ENCODE data around the gene HLA-DMB.

The HLA-DMB gene

GRCh38 chr6:32971581-32972352 is 30.9 kb upstream of the HLA-DMB start:
- peak; percentile 97 for DNase-seq (ENCODE audit: low spot score)

DNA sequence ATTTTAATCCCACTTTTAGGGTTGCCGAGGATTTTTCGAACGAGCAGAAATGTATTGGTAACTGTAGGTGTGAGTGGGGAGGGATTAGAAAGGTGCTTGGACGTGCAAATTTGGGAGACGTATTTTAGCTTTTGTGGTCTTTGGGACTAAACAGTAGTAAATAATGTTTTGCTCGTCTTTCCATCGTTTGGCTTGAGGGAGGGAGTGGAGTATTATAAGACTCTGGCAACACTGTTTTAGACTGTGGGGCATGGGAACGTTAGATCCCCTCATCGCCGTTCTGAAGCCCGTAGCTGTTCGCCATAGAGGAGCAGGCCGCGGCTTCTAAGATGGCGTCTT is 30.4 kb upstream of the HLA-DMB start:
- DNase-seq (ENCODE audit: low spot score) = no peak

GRCh38 chr6:32970413-32971241 is 29.8 kb upstream of the HLA-DMB start:
- peak; percentile 81 for DNase-seq (ENCODE audit: low spot score)

DNA sequence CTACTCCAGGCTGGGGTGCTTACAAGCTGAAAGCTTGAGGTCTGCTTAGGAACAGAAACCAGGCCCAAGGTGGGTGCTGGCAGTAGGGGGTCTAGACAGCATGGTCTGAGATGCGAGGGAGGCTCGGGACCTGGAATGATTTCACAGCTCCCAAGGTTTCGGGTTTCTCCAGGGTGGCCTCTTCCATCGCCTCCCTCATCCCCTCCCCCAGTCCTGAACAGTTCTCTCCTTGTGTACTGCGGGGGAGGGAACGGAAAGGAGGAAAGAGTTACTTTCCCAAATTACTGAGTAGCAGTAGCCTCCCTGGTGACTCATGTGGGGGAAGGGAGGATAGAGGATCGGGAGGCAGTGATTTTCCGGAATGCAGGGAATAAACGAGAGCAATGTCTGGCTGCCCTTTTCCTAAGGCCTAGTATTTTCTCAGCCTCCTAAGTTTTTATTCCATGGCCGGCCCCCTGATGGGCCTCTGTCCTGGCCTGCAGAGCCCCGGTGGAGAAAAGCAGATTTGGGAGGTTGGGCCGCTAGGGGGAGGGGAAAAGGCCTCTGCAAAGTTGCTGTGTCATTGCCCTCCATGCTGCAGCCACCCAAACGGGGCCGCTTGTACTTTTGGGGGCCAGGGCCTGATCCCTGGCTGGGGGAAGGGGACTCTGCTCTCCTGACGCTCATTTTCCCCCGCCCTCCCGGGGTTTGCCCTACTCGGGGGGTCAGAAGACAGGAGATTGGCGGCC is 29.0 kb upstream of the HLA-DMB start:
- DNase-seq (ENCODE audit: low spot score) = peak; percentile 69

- DNase-seq (ENCODE audit: low spot score) = peak; percentile 40
Observed at GRCh38 chr6:32968867-32969684, 28.2 kb upstream of the HLA-DMB start.

DNA sequence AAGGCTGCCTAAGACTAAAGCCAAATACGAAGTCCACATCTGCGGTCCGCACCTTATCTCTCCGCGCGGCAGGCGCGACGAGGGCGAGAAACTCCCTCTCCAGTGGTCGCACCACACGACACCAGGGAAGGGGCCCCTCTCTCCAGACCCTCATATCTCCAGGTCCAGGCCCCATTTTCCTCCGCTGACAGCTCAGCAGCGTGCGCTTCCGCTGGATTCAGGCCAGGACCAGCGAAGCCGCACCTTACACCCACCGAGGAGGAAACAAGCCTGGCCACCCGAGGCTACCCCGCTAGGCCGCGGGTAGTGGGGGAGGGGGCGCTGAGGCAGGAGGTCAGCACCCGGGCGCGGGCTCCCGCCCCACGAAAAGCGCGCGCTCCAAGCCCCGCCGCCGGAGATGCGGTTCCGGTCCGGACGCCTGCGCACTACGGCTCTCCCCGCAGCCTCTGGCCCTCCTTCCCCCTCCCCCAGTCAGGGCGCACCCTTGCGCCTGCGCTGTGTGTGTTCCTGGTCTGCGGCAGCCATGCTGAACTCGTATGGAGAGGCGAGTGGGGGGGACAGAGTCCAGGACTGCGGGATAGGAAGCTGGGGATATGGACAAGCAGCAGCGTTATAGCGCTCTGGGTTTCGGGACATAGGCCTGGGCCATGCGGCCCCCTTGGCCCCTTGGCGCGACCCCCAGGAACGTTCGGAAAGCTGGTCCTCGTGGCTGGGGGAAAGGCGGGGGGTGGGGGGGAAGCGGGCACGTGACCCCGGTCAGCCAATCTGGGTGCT is 27.5 kb upstream of the HLA-DMB start, which contains the start of gene BRD2:
Gene BRD2 (plus strand): TSS at position 502 of the 774 bp plus-strand sequence. CDS start 4,305 bp downstream, outside the sequence.
- peak; percentile 95 for DNase-seq (ENCODE audit: low spot score)

GRCh38 chr6:32967151-32968091 is 26.6 kb upstream of the HLA-DMB start:
- DNase-seq (ENCODE audit: low spot score) = no peak

DNA sequence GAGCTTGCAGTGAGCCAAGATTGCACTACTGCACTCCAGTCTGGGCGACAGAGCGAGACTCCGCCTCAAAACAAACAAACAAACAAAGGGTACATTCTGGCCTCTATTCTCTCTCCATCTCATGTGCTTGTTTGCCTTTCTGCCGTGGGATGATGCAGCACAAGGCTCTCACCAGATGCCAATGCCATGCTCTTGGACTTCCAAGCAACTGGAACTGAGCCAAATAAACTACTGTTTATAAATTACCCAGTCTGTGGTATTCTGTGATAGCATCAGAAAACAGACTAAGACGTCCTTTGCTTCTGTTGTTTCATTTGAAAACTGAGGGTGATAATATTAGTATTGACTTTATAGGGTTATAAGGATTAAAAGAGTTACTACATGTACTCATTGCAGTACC is 23.9 kb upstream of the HLA-DMB start:
- DNase-seq (ENCODE audit: low spot score) = no peak

DNA sequence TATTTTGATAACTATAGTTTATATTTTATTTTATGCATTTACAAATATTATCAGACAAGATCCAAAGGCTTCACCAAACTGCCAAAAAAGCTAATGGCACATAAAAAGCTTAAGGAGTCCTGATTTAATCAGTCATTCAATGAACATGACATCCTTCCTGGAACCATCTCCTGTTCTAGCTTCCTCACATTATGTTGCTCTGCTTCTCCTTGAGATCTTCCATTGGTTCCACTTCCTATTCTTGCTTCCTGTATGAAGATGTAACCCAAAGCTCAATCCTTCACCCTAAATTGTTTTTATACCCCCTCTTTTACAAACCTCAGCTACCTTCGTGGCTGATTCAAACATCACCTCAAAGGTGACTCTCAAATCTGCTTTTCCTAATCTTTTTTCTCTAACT is 23.0 kb upstream of the HLA-DMB start:
- DNase-seq (ENCODE audit: low spot score) = no peak

DNA sequence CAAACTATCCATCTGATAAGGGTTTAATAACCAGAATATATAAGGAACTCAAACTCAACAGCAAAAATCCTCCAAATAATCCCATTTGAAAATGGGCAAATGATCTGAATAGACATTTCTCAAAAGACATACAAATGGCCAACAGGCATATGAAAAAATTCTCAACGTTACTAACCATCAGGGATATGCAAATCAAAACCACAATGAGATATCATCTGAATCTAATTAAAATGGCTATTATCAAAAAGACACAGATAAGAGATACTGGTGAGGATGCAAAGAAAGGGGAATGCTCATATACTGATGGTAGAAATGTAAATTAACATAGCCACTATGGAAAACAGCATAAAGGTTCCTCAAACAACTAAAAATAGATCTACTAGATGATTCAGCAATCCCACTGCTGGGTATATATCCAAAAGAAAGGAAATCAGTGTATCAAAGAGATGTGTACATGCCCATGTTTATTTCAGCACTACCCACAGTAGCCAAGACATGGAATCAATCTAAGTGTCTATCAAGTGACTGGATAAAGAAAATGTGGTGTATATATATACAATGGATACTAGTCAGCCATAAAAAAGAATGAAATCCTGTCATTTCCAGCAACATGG is 21.5 kb upstream of the HLA-DMB start:
- DNase-seq (ENCODE audit: low spot score) = no peak

- DNase-seq (ENCODE audit: low spot score) = no peak
Observed at GRCh38 chr6:32960563-32960962, 19.7 kb upstream of the HLA-DMB start.

DNA sequence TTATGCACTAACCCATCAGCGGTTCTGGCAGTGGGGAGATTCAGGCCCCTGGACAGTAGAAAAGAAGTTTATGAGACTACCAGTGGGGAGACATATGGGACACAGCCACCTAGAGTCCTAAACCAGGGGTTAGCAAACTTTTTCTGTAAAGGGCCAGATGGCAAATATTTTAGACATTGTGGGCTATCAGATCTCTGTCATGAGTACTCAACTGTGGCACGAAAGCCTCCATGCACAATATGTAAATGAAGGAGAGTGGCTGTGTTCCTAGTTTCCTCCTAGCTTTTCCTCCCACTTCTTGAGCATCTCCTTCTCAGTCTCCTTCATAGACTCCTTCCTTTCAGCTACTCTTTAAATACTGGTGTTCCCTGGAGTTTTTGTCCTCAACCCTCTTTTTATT is 15.3 kb upstream of the HLA-DMB start:
- no peak for DNase-seq (ENCODE audit: low spot score)

DNA sequence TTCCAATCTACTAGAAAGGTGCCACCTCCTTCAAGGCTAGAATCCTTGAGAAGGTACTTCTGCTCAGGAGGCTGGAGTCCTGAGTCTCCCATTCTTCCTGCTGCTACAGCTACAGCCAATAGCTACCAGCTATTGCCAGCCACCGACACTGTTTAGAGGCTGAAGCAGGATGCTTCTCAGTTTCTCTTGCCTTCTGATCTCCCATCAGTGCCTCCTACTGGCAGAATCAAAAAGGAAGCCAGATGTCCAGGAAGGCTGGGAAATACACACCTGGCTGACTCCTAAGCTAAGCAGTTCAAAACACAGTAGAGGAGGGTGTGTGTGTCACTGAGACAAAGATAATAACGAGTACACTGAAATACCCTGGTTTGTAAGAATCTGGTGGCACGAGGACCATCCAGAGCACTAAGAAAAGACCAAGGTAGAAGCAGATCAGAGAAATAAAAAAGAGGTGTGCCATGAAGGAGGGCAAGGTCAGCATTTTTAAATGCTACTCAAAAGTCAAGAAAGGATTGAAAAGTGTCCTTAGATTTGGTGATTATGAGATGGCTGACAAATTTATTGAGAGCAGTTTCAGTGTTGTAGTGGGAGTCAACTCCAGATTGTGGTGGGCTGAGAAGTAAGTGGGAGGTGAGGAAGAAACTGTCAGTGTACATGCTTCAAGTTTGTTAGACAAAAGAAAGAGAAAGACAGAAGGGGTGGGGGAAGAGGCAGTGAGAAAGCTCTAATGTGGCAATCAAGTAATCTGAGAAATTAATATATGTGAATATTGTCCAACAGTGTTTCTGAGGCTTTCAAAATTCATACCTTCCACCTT is 14.4 kb upstream of the HLA-DMB start:
- DNase-seq (ENCODE audit: low spot score) = no peak

DNA sequence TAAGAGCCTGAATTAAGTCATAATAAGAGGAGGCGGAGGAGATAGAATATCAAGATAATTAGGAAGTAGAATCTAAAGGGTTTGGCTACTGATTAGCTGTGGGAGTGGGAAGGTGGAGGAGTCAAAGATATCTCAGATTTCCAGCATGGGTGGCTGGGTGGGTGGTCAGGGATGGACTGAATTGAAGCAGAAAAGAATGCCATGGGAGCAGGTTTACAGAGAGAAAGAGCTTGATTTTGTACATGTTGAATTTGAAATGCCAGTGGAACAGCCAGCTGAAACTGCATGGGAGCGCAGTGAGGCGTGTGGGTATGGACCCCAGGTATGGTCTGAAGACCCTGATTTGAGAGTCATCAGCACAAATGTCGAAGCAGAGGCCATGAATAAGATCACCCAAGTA is 13.4 kb upstream of the HLA-DMB start:
- no peak for DNase-seq (ENCODE audit: low spot score)

DNA sequence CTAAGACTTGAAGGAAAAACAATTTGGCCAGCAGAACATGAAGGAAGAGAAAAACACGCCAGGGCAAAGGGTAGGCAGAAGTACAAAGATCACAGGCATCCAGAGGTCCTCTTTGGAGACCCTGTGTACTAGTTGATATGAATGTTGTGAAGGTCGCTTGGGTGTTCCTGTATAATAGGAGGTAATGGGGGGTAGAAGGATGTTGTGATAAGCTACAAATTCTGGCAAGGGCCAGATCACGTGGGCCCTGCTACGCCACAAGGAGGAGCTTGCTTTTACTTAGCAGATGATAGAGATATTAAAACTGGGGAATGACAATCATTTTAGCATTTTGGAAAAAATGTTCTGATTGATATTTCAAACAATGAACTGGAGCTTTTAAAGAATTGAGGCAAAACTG is 12.9 kb upstream of the HLA-DMB start:
- no peak for DNase-seq (ENCODE audit: low spot score)

- DNase-seq (ENCODE audit: low spot score) = peak; percentile 90
Observed at GRCh38 chr6:32952817-32953739, 12.2 kb upstream of the HLA-DMB start, which contains the start of gene HLA-DMA. Gene HLA-DMA, minus strand, starts transcription at chr6:32953097. Its CDS starts 61 bp downstream, at chr6:32953036.

DNA sequence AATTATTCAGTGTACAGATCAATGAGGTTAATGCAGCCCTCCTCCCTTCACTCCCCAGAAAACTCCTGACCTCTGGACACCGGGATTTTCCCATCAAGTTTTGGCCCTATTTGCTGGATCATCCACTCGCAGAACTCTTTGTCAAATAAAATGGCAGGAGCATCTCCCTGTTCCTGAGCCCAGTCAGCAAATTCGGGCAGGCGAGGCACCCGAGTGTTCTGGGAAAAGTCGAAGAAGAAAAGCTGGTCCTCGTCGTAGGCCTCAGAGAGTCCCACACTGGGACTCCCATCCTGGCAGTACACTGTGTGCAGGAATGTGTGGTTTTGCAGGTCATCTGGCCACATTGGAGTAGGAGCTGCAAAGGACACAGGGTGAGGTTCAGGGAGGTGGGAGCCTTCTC is 9.6 kb upstream of the HLA-DMB start:
- DNase-seq (ENCODE audit: low spot score) = no peak

All from AG08396 (cell line).